ENCODE results near the gene CYB5B.

DNA sequence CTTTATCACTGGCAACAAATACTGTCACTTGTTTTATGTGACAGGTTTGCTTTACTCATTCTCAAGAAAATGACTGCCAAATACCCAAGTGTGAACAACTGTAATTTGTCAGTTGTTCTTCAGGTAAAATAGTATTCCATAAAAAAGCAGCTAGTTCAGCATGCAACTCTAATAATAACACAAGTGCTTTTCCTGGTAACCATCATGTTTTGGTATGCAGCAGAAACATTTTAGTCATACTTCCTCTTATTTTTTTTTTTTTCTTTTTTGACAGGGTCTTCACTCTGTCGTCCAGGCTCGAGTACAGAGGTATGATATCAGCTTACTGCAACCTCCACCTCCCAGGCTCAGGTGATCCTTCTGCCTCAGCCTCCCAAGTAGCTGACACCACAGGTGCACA is 43.2 kb upstream of the CYB5B start:
- TF ChIP-seq CTCF (conservative IDR thresholded peaks at IDR 0.05 in 1 of 2, IDR thresholded peaks at IDR 0.05 in 1 of 2; ENCODE audit: extremely low read depth in 1 of 2, insufficient read depth in 1 of 2, low read depth in 1 of 2, low read length in 2 of 2) (no peak), EZH2 (IDR thresholded peaks at IDR 0.05; ENCODE audit: borderline replicate concordance, low read length) (no peak)

Measured in mammary epithelial cell (primary cell).